Inflammatory macrophage (primary cell): ENCODE results near the gene AUTS2.
A peak's percentile ranks its signal among the peaks of the same experiment; 100 is the strongest.

Experiments used
- DNase-seq, 2 donors: peaks; one replicate each; pipeline ENCODE4 v3.0.0-alpha.2; 2020 to 2022

AUTS2 gene

GRCh38 chr7:69624435-69625230 lies 26.4 kb downstream of the AUTS2 start:
- no peak for DNase-seq

GRCh38 chr7:69625238-69625637 lies 27.0 kb downstream of the AUTS2 start:
- no peak for DNase-seq

DNA sequence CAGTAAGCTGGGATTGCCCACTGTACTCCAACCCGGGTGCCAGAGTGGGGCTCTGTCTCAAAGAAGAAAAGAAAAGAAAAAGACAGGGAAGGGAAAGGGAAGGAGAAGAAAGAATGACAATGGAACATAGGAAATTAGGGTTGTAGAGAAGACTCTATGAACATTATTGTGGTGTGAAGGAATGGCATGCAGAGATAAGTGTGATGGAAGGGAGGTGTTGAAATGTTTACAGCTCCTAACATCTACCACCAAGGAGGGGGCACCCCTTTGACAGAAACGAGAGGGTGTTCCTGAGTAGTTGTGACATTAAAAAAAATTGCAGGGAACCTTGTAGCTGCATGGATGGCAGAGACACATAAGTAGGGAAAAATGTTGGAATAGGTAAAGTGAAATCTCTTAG lies 27.5 kb downstream of the AUTS2 start:
- DNase-seq, result no peak

- no peak for DNase-seq
These were observed 32.0 kb downstream of the AUTS2 start for GRCh38 chr7:69630292-69630691.

- DNase-seq, result no peak
These were observed 32.9 kb downstream of the AUTS2 start for GRCh38 chr7:69631131-69631530.

DNA sequence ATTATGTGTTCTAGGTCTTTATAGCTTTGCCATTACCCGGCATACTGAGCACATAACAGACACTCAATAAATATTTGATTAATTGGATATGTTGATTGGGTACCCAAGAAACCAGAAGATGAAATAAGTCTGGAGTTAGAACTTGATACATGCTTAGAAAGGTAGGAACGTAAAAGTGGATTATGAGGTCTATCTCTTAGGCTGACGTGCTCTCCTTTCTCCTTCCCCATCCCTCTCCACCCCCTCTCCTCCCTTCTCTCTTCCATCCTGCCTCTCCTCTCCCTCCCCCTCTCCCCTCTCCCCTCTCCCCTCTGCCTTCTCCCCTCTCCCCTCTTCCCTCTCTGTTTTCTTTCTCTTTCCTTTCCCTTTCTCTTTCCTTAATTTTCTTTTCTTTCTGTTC lies 34.0 kb downstream of the AUTS2 start:
- DNase-seq, result no peak

GRCh38 chr7:69633122-69633831 lies 35.0 kb downstream of the AUTS2 start:
- no peak for DNase-seq

DNA sequence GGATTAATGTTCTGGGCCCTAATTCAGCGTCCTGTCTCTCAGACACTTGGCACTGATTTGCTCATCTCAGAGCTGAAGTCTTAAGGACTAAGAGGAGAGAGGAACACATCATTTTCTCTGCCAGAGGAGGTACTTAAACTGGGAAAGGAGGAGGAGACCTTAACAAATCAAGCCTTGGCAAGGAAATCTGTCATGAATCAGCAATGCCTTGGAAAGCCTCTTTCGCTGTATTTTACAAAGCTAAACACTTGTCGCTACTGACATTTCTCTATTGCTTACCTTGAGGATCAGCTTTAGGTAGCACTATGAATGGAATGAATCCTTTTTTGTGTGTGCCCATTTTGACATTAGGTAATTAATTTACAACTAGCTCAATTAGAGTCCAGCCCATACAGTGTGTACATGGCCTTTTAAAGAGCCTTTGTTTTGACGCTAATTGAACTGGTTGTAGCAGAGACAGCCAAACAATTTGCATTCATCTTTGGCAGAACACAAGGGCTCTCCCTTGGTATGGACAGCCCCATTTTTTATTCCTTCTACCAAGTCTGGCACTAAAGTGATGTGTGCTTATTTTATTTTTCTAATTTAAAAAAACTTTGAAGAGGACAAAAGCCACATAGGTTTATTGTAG lies 37.4 kb downstream of the AUTS2 start:
- no peak for DNase-seq

DNA sequence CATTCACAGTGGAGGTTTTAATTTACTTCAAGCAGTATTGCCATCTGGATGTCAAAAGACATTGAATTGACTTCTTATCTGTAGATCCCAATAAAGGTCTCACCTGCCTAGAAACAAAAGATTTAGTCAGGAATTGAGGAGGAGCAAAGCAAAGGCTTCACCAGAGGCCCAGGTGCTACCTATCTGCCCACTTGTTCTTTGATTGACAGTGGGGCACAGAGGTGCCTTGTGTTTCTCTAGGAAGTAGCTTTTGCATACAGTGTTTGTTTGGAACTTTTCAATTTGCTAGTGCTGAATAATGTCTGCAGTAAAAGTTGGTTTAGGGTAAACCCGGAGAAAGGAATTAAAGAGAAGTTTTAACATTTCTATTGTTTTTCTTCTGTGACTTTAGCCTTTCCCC lies 40.4 kb downstream of the AUTS2 start:
- DNase-seq, result no peak

DNA sequence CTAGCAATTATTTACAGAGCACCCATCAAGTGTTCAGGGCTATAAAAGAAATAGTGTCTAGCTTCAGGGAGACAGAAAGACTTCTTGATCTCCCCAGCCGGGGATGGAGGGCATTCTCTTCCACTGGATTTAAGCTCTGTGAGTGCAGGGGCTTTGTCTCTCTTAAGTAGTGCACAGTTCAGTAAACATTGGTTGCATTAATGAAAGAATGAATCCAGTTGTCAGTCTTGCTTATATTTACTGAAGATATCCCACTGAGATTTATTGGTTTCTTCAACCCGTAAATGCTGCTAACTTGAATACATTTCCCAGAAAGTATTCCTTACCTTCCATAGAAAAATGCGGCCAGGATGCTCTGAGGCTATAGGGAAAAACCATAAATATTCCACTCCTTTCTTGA lies 41.9 kb downstream of the AUTS2 start:
- DNase-seq, result no peak

DNA sequence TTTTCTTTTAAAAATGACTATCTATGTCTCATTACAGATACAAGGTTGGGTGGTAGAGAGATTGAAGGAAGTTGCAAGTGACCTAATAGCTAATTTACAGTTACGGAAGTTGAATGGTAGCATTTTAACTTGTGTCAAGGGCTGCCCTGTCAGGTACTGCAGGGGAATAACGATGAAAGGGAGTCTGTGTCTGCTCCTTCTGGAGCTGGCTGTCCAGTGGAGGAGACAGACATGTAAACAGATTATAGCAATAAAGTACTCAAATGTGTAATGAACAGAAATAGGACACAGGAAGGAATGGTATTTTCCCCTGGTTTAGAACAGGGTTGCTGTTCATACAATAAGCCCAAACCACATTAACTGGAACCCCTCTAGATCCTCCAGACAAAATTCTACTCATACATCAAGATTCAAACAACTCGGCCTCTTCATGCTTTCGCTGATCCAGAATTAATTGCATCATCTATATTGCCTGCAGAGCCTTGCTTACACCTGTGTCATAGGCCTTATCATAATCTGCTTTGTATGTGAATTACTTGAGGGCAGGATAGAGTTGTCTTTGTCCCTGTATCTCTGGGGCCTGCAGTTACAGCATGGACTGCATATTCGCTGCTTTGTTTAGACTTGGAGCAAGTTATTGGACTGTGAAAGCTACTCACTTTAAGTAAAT lies 42.8 kb downstream of the AUTS2 start:
- no peak for DNase-seq

DNA sequence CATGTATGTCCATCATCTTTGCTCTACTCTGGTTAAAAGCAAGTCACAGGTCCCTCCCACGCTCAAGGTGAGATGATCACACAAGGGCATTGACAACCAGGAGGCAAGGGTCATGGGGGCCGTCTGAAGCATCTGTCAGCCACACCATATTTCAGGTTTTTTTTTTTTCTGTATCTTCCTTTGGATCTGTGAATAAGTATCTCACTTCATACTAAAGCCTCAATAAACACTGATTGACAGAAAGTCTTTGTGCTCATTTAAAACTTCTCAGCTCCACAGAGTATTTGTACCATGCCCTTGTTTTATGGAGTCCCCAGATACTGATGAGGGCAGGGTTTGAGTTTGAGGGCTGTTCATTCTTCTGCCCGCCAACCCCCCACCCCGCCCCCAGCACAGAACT lies 45.0 kb downstream of the AUTS2 start:
- DNase-seq, result no peak

DNA sequence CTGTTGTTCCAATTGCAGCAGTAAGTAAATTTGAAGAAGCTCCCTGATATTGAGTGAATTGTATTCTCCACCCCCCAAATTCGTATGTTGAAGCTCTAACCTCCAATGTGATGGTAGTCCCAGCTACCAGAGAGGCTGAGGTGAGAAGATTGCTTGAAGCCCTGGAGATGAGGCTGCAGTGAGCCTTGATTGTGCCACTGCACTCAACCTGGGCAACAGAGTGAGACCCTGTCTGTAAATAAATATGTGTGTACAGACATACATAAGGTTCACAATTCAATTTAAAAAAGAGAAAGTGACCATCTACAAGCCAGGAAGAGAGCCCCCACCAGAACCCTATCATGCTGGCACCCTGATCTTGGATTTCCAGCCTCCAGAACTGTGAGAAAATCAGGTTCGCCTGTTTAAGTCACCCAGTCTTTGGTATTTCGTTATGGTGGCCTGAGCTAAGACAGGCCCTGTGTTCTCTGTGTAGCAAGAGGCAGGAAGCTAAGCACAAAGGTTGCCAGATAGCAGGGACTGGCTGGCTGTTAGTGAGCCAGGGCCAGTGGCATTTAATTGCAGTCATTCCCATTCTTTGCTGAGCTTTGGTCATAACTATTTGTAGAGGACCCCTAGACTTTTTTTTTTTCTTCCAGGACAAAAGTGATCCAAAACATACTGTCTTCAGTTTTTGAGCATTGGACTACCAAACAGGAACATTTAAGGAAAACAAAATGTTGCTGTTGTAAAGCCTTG lies 45.6 kb downstream of the AUTS2 start:
- no peak for DNase-seq

DNA sequence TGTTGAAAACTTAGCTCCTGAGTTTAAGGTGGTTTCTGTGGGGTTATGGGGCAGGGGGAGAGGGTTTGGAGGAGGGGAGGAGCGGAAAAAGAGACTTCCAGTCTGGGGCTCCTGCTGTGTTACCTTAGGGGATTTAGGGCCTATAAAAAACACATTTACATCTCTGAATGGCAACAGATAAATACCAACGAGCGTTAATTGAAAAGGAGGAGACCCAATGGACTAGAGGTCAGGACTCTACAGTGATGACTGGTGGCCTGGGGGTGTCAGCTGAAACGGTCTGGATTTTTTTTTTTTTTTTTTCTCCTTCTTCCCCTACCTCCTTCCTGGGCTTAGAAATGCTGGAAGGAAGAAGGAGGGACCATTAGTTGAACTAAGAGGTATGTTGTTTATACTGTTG lies 47.4 kb downstream of the AUTS2 start:
- no peak for DNase-seq

- no peak for DNase-seq
These were observed 52.9 kb downstream of the AUTS2 start for GRCh38 chr7:69651101-69651590.

DNA sequence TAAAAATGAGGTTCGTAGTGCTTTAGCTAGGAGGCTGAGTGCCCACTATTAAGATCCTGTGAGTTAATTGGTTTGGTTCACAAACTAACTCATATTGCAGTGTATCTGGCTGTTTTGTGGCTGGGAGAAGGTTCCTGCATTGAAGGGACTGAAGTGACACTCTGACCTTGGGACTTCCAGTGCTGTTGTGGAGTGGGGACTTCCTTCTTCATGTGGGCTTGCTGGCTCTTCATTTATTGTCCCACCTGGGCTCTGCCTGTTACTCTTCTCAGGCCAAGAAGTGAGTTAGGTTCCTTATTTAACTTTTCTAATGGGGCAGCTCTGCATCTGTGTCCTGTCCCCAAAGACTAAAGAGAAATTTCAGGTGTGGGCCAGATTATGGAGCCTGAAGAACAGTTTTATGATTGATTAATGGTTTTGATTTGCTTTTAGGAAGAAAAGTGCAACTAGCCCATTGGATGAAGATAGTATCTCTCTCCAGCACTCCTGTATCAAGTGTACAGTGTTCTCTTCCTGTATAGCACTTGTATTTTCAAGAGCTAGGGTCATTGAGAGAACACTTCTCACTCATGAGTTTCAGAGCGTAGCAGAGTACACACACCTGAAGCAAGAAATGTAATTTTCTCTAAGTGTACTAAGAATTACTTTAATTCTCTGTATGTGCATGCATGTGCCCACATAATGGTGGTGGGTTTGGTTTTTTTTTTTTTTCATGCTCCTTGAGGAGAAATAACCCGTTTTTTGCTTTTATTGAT lies 54.8 kb downstream of the AUTS2 start:
- no peak for DNase-seq

DNA sequence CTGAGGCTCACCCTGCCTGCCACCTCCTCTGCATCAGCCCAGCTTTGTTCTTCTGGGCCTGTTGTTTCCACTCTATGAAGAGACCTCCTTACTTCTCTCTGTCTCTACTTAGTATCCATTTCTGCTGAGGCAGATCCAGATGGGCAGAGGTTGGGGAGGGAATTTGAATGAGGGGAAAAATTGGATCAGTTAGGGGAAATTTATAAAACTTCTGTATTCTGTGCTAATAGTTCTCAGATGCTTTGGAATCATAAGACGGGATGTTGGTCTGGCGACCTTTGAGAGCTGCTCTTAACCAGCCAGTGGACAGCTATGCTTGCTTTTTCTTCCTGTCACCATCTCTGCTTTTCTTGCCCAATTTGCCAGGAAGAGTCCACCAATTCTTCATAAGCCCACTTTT lies 55.5 kb downstream of the AUTS2 start:
- DNase-seq, result no peak

DNA sequence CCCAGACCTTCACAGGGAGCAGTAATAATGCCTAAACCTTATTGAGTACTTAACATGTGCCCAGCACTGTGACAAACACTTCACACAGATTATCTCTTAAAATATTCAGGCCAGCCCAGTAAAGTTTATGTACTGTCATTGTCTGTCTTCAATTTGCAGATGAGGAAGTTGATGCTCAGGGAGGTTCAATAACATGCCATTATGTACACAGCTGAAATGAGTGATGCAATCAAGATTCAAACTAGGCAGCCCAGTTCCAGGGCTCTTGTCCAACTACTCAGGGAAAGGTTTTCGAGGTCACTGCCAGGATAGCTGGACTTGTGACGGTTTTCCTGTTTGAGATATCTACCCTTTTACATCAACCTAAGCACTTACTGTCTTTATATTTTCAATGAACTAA lies 56.1 kb downstream of the AUTS2 start:
- DNase-seq, result peak; percentile 51 to 71

GRCh38 chr7:69654849-69655707 lies 56.8 kb downstream of the AUTS2 start:
- no peak for DNase-seq

- no peak for DNase-seq
These were observed 57.8 kb downstream of the AUTS2 start for GRCh38 chr7:69656077-69656476.

DNA sequence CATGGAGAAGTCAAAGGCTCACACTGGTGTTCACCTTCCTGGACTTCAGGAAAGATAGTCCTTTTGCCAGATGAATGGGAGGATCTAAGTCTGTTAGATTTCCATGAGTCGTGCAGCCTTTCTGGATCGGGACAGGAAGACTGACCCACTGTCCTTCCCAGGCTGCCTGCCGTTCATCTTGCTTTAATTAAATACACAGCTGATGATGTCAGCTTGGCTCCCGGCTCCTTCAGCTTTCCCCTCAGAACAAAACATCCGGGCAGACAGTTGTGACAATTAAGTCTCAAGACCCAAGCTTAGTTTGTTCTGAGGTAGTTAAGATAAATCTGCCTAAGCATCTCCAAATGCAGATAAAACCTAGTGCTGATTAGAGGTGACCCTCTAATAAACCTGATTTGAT lies 58.6 kb downstream of the AUTS2 start:
- no peak for DNase-seq
